H9 (cell line): Measurements from ENCODE around the gene ABR. TPM values are rescaled to one million over a fixed set of nuclear protein-coding genes. Genes with fewer than 3 reads are reported as not detected.

Experiments
- DNase-seq: peaks from one replicate; pipeline ENCODE4 v3.0.0-alpha.2; 2017
- H2AFZ ChIP-seq: one replicate; pipeline ENCODE4 v1.6.1; 2013; ENCODE audit warnings: mild to moderate bottlenecking, low read length, control low read depth, moderate library complexity
- H2AK5ac ChIP-seq: 2 replicates; pipeline ENCODE4 v1.6.1; 2013; ENCODE audit warnings: low read length, control low read depth, mixed read lengths; ENCODE audit not compliant: insufficient read length
- H2BK120ac ChIP-seq: one replicate; pipeline ENCODE4 v1.6.1; 2013; ENCODE audit warnings: low read depth, mild to moderate bottlenecking, low read length, control low read depth, inconsistent platforms; ENCODE audit not compliant: poor library complexity, severe bottlenecking
- H2BK12ac ChIP-seq: 2 replicates; pipeline ENCODE4 v1.6.1; 2013; ENCODE audit warnings: low read length, control low read depth, mixed read lengths, low read depth; ENCODE audit not compliant: insufficient read length
- H2BK15ac ChIP-seq: 2 replicates; pipeline ENCODE4 v1.6.1; 2013; ENCODE audit warnings: low read depth, low read length, control low read depth
- H2BK20ac ChIP-seq: one replicate; pipeline ENCODE4 v1.6.1; 2013; ENCODE audit warnings: low read depth, mild to moderate bottlenecking, low read length, control low read depth, inconsistent platforms; ENCODE audit not compliant: poor library complexity, severe bottlenecking
- H2BK5ac ChIP-seq: 2 replicates; pipeline ENCODE4 v1.6.1; 2013; ENCODE audit warnings: low read length, control low read depth, mixed read lengths; ENCODE audit not compliant: insufficient read length
- H3K14ac ChIP-seq: 2 replicates; pipeline ENCODE4 v1.6.1; 2013; ENCODE audit warnings: low read length, control low read depth; ENCODE audit not compliant: insufficient read depth
- H3K18ac ChIP-seq: 2 replicates; pipeline ENCODE4 v1.6.1; 2013; ENCODE audit warnings: low read depth, mild to moderate bottlenecking, mixed read lengths, low read length, control low read depth; ENCODE audit not compliant: insufficient read length
- H3K23ac ChIP-seq: 2 replicates; pipeline ENCODE4 v1.6.1; 2013; ENCODE audit warnings: low read length, control low read depth, mixed read lengths, low read depth; ENCODE audit not compliant: insufficient read length
- H3K23me2 ChIP-seq: 2 replicates; pipeline ENCODE4 v1.6.1; 2013; ENCODE audit warnings: low read depth, mild to moderate bottlenecking, mixed read lengths, low read length, control low read depth; ENCODE audit not compliant: insufficient read length, poor library complexity, severe bottlenecking
- H3K27ac ChIP-seq: 2 replicates; pipeline ENCODE4 v1.5.1; 2013; ENCODE audit warnings: low read length, control low read depth, mixed read lengths, low read depth; ENCODE audit not compliant: insufficient read length
- H3K27me3 ChIP-seq: 2 replicates; pipeline ENCODE4 v1.6.1; 2013; ENCODE audit warnings: low read length, control low read depth, inconsistent platforms; ENCODE audit not compliant: insufficient read depth
- H3K4ac ChIP-seq: 2 replicates; pipeline ENCODE4 v1.6.1; 2013; ENCODE audit warnings: low read depth, mild to moderate bottlenecking, control low read depth, inconsistent platforms, low read length, moderate library complexity
- H3K4me1 ChIP-seq: 2 replicates; pipeline ENCODE4 v1.6.1; 2013; ENCODE audit warnings: low read length, control low read depth, inconsistent platforms; ENCODE audit not compliant: insufficient read depth
- H3K4me2 ChIP-seq: 2 replicates; pipeline ENCODE4 v1.6.1; 2013; ENCODE audit warnings: low read length, control low read depth, mixed read lengths; ENCODE audit not compliant: insufficient read length, insufficient read depth
- H3K56ac ChIP-seq: 2 replicates; pipeline ENCODE4 v1.6.1; 2013; ENCODE audit warnings: low read depth, mild to moderate bottlenecking, mixed read lengths, low read length, control low read depth; ENCODE audit not compliant: insufficient read length
- H3K79me1 ChIP-seq: 2 replicates; pipeline ENCODE4 v1.6.1; 2013; ENCODE audit warnings: low read depth, mild to moderate bottlenecking, moderate library complexity, low read length, control low read depth, inconsistent platforms; ENCODE audit not compliant: insufficient read depth, poor library complexity, severe bottlenecking
- H3K79me2 ChIP-seq: 2 replicates; pipeline ENCODE4 v1.6.1; 2013; ENCODE audit warnings: low read length, control low read depth, inconsistent platforms; ENCODE audit not compliant: insufficient read depth
- H3K9ac ChIP-seq: 2 replicates; pipeline ENCODE4 v1.6.1; 2013; ENCODE audit warnings: low read length, control low read depth, mixed read lengths; ENCODE audit not compliant: insufficient read length; ENCODE audit errors: extremely low read depth
- H3K9me3 ChIP-seq: one replicate; pipeline ENCODE4 v1.6.1; 2013; ENCODE audit warnings: low read depth, low read length, inconsistent platforms; ENCODE audit not compliant: control insufficient read depth
- H3T11ph ChIP-seq: one replicate; pipeline ENCODE4 v1.6.1; 2013; ENCODE audit warnings: mild to moderate bottlenecking, low read length, control low read depth, inconsistent platforms
- H4K20me1 ChIP-seq: one replicate; pipeline ENCODE4 v1.6.1; 2013; ENCODE audit not compliant: control insufficient read depth, insufficient read length, insufficient read depth
- H4K5ac ChIP-seq: 2 replicates; pipeline ENCODE4 v1.6.1; 2013; ENCODE audit warnings: low read depth, mild to moderate bottlenecking, mixed read lengths, low read length, control low read depth; ENCODE audit not compliant: insufficient read length
- H4K8ac ChIP-seq: replicated peaks from 2 replicates; pipeline ENCODE4 v1.6.1; 2013; ENCODE audit warnings: low read length, control low read depth, mixed read lengths, low read depth; ENCODE audit not compliant: insufficient read length
- H4K91ac ChIP-seq: 2 replicates; pipeline ENCODE4 v1.6.1; 2013; ENCODE audit warnings: low read depth, mild to moderate bottlenecking, moderate library complexity, mixed read lengths, low read length, control low read depth; ENCODE audit not compliant: insufficient read length
- H3K27ac Mint-ChIP-seq, 3 experiments: 2 replicates in 2 of 3; 3 replicates in 1 of 3; pipeline ENCODE4 v1.8.0; 2020 to 2021; ENCODE audit warnings: mixed read lengths in 3 of 3, mild to moderate bottlenecking in 1 of 3, moderate library complexity in 1 of 3
- H3K27me3 Mint-ChIP-seq: 2 replicates; pipeline ENCODE4 v1.8.0; 2021; ENCODE audit warnings: low read depth, mild to moderate bottlenecking, moderate library complexity, mixed read lengths
- H3K36me3 Mint-ChIP-seq, 3 experiments: 2 replicates in 2 of 3; 3 replicates in 1 of 3; pipeline ENCODE4 v1.8.0; 2020 to 2021; ENCODE audit warnings: low read depth in 3 of 3, mixed read lengths in 3 of 3; ENCODE audit not compliant: insufficient read depth in 1 of 3
- H3K4me1 Mint-ChIP-seq, 2 experiments: 2 replicates each; pipeline ENCODE4 v1.8.0; 2020; ENCODE audit warnings: mixed read lengths in 2 of 2
- H3K4me3 Mint-ChIP-seq, 2 experiments: 2 replicates in 1 of 2; 3 replicates in 1 of 2; pipeline ENCODE4 v1.8.0; 2020 to 2021; ENCODE audit warnings: mild to moderate bottlenecking in 2 of 2, mixed read lengths in 2 of 2, moderate library complexity in 1 of 2
- H3K9me3 Mint-ChIP-seq, 2 experiments: 2 replicates in 1 of 2; 3 replicates in 1 of 2; pipeline ENCODE4 v1.8.0; 2020; ENCODE audit warnings: mild to moderate bottlenecking in 2 of 2, mixed read lengths in 2 of 2, moderate library complexity in 1 of 2
- CTCF ChIP-seq: fragments of 200-600 bp; sonication (generic); conservative IDR thresholded peaks from 3 replicates; pipeline ENCODE4 v1.8.0; 2021; ENCODE audit warnings: antibody characterized with exemption, mild to moderate bottlenecking
- WGBS: extraction: QIAGEN DNeasy Blood & Tissue Kit; methylation state at CpG from one replicate; pipeline ENCODE4 v1.1.7; 2013; ENCODE audit warnings: missing lambda C conversion rate, low lambda C conversion rate, mixed read lengths; ENCODE audit not compliant: insufficient read length; ENCODE audit errors: extremely low coverage; 5-methylcytosine and 5-hydroxymethylcytosine counted together
- total RNA-seq: library from RNA; stranded (reverse); gene quantifications from 2 replicates; pipeline ENCODE4 v1.2.1, GENCODE V29; 2021

The ABR gene
- total RNA-seq, 1 experiment from 2014 or later: 34.7 TPM

GRCh38 chr17:1186923-1187771 lies 7.4 kb upstream of the ABR start:
- Histone ChIP-seq H2BK5ac (no peak overlapping the region), H3K9ac (no peak overlapping the region), H3K9me3 (no peaks in the 10 kb centered on the region), H3K79me1 (no peaks in the 10 kb centered on the region), H4K8ac (no peak overlapping the region), H3T11ph (no peak overlapping the region), H3K27me3 (peaks cover 3% of the 10 kb centered on the region; the same call in 1 of the 2 replicates), H3K4me2 (no peak overlapping the region), H2BK120ac (no peak overlapping the region), H2BK12ac (no peak overlapping the region), H2BK15ac (no peak overlapping the region), H4K91ac (no peak overlapping the region), H3K79me2 (no peaks in the 10 kb centered on the region), H4K5ac (no peak overlapping the region), H4K20me1 (no peaks in the 10 kb centered on the region), H3K23me2 (no peaks in the 10 kb centered on the region), H3K23ac (no peak overlapping the region), H3K4ac (no peak overlapping the region), H3K27ac (no peak overlapping the region), H3K4me1 (no peaks in the 10 kb centered on the region), H2AK5ac (no peak overlapping the region), H3K56ac (no peak overlapping the region), H2AFZ (no peak overlapping the region), H3K14ac (no peak overlapping the region), H2BK20ac (no peak overlapping the region), H3K18ac (no peak overlapping the region)
- no CpG with 5 or more reads among the region's 34 CpGs for WGBS
- Mint-ChIP-seq H3K4me3 (no peak overlapping the region; a peak in 1 of 5 replicates), H3K36me3 (no peaks in the 10 kb centered on the region), H3K27ac (no peak overlapping the region), H3K27me3 (peaks cover 47% of the 10 kb centered on the region), H3K9me3 (no peaks in the 10 kb centered on the region), H3K4me1 (peaks cover 7 to 16% of the 10 kb centered on the region in 2 experiments)
- peak; percentile 99 for TF ChIP-seq CTCF
- peak; percentile 97 for DNase-seq
